ENCODE results near the gene ASB10.

DNA sequence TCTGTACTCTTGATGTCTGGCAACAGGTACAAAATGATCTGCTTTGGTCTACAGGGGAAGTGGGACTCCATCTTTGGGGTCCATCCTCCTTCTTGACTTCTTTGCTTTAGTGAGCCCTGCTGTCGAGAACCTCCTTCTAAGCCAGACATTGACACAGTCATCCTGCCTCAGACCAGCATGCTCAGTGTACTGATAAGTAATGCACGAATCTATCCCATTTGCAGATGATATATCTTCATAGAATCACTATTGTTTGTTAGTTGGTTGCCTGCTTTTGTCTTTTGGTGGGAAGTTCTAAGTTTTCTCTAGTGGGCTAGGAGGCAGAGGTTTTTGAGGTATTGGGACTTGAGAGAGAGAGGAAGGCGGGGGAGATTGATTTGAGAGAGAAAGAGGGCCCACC lies 14.3 kb upstream of the ASB10 start:
- TF ChIP-seq FOXA1 (IDR thresholded peaks at IDR 0.05) (no peak), RAD21 (IDR thresholded peaks at IDR 0.05) (no peak), RXRA (IDR thresholded peaks at IDR 0.05) (no peak), SP1 (IDR thresholded peaks at IDR 0.05) (no peak), NR2F2 (IDR thresholded peaks at IDR 0.05) (no peak), EGR1 (IDR thresholded peaks at IDR 0.05; ENCODE audit: low read depth in 2 of 2) (no peak), TAF1 (conservative IDR thresholded peaks at IDR 0.05) (no peak), YY1 (IDR thresholded peaks at IDR 0.05) (no peak)
- TF ChIP-seq, protein P1, sequence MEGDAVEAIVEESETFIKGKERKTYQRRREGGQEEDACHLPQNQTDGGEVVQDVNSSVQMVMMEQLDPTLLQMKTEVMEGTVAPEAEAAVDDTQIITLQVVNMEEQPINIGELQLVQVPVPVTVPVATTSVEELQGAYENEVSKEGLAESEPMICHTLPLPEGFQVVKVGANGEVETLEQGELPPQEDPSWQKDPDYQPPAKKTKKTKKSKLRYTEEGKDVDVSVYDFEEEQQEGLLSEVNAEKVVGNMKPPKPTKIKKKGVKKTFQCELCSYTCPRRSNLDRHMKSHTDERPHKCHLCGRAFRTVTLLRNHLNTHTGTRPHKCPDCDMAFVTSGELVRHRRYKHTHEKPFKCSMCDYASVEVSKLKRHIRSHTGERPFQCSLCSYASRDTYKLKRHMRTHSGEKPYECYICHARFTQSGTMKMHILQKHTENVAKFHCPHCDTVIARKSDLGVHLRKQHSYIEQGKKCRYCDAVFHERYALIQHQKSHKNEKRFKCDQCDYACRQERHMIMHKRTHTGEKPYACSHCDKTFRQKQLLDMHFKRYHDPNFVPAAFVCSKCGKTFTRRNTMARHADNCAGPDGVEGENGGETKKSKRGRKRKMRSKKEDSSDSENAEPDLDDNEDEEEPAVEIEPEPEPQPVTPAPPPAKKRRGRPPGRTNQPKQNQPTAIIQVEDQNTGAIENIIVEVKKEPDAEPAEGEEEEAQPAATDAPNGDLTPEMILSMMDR (IDR thresholded peaks at IDR 0.05; ENCODE audit: low read depth, low read length, missing input control) = no peak
- TF ChIP-seq, protein P2, sequence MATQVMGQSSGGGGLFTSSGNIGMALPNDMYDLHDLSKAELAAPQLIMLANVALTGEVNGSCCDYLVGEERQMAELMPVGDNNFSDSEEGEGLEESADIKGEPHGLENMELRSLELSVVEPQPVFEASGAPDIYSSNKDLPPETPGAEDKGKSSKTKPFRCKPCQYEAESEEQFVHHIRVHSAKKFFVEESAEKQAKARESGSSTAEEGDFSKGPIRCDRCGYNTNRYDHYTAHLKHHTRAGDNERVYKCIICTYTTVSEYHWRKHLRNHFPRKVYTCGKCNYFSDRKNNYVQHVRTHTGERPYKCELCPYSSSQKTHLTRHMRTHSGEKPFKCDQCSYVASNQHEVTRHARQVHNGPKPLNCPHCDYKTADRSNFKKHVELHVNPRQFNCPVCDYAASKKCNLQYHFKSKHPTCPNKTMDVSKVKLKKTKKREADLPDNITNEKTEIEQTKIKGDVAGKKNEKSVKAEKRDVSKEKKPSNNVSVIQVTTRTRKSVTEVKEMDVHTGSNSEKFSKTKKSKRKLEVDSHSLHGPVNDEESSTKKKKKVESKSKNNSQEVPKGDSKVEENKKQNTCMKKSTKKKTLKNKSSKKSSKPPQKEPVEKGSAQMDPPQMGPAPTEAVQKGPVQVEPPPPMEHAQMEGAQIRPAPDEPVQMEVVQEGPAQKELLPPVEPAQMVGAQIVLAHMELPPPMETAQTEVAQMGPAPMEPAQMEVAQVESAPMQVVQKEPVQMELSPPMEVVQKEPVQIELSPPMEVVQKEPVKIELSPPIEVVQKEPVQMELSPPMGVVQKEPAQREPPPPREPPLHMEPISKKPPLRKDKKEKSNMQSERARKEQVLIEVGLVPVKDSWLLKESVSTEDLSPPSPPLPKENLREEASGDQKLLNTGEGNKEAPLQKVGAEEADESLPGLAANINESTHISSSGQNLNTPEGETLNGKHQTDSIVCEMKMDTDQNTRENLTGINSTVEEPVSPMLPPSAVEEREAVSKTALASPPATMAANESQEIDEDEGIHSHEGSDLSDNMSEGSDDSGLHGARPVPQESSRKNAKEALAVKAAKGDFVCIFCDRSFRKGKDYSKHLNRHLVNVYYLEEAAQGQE (IDR thresholded peaks at IDR 0.05) = no peak
- TF ChIP-seq, protein P3, sequence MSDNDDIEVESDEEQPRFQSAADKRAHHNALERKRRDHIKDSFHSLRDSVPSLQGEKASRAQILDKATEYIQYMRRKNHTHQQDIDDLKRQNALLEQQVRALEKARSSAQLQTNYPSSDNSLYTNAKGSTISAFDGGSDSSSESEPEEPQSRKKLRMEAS (IDR thresholded peaks at IDR 0.05) = no peak

Data from liver (tissue), 3 donors.